Fibroblast of skin of left quadriceps (primary cell): ENCODE results near the gene HTATSF1.

Experiments
- DNase-seq, 2 experiments: peaks; one replicate each; pipeline ENCODE4 v3.0.0-alpha.2; 2013; ENCODE audit warnings: low read depth in 2 of 2

Gene HTATSF1

GRCh38 chrX:136497556-136498052 is at the start of gene HTATSF1:
TSS of gene HTATSF1 (plus strand) at chrX:136497592. CDS start at chrX:136497685, 93 bp downstream.
- DNase-seq, result no peak

DNA sequence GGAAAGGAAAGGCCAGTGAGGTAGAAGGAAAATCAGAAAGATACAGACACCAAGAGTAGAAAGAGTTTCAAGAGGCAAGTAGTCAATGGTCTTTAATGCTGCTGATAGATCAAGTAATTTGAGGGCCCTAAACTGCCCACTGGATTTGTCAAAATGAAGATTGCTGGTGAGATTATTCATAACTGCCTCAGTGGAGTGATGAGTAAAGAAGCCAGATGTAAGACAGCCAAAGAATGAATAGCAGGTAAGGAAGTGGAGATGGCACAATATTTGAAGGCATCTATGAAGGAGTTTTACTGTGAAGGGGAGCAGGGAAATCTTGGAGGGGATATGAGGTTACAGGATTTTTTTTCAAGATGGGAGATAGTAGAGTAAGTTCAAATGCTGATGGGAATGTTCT is 49.4 kb upstream of the HTATSF1 start:
- no peak for DNase-seq

GRCh38 chrX:136450050-136450830 is 47.2 kb upstream of the HTATSF1 start:
- no peak for DNase-seq

DNA sequence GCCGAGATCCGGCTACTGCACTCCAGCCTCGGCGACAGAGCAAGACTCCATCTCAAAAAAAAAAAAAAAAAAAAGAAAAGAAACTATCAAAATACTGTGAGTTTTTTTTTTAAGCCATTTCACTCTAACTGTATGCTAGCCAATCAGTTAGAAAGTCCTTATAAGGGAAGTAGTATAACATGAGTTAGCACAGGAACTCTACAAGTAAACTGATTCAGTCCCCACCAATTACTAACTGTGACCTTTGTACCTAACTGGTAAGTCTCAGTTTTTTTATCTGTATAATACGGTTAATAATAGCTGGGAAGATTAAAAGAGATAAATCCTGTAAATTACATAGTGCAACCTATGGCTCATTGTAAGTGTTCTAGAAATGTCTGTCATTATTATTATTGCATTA is 44.8 kb upstream of the HTATSF1 start:
- DNase-seq, result no peak

DNA sequence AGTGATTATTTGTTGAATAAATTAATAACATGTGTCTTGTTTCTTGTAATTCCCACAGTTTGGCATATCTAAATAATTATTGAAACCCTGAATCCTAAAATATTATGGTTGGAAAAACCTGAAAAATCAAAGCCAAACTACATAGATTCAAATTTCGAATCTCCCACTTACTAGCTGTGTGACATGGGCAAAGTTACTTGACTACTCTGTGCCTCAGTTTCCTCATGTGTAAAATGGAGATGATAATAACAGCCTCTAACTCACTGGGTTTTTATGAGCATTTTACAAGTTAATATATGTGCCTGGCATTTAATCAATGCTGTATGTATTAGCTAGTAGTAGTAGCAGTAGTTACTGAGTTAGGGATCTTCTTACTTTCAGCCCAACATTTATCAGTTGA is 44.3 kb upstream of the HTATSF1 start:
- DNase-seq, result no peak

DNA sequence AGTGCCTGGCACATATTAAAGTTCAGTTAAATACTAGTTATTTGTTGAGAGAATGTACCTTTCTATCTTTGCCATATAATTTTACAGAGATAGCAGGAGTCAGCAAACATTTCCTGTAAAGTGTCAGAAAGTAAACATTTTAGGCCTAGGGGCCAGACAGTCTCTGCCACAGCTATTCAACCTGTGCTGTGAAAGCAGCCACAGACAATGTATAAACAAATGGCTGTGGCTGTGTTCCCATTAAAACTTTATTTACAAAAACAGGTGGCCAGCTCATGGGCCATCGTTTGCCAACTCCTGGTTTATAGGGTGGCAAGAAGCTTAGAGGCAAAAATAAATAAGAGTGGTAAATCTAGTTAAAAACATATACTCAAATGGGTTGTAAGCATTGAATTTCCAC is 43.6 kb upstream of the HTATSF1 start:
- DNase-seq, result no peak

GRCh38 chrX:136456133-136456532 is 41.3 kb upstream of the HTATSF1 start:
- DNase-seq, result no peak

- no peak for DNase-seq
Observed at GRCh38 chrX:136457303-136457917, 40.0 kb upstream of the HTATSF1 start.

DNA sequence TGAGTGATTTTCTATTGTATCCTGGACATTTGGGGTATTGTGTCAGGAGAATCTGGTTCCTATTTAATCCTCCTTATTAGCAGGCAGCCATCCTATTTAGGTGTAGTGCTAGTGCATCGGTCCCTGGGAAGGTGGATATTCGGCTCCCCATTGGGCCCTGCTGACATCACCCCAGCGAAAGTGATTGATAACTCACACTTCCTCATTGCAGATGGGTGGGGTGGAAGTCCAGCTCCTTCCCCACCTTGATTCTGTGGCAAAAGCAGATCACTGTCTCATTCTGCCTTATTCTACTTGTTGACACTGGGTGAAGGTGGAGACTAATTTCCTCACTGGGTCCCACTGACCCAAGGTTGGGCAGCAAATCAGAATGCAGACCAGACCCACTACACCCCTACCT is 32.8 kb upstream of the HTATSF1 start:
- DNase-seq, result no peak

- no peak for DNase-seq
Observed at GRCh38 chrX:136467303-136467702, 30.1 kb upstream of the HTATSF1 start.

DNA sequence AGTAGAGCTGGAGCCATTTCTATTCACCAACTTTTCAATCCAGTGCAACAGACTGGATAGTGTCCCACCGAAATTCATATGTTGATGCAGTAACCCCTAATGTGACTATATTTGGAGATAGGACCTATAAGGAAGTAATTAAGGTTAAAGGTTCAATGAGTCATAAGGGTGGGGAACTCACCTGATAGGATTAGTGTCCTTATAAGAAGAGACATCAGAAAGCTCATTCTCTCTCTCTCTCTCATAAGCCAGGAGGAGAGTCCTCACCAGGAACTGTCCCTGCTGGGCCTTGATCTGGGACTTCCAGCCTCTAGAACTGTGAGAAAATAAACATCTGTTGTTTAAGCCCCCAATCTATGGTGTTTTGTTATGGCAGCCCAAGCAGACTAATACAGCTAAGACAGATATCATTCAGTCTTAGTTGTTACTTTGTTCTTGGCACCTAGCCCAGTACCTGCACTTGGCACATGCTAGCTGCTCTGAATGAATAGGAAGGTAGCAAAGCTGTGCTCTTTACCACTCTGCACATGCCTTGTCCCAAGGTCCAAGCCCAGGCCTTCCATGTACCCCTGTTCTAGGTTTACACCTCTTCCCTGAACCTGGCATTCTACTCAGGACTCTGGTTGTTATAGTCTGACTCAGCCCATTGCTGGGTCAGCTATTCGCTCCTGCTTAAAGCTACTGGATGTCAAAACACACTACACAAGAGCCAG is 28.8 kb upstream of the HTATSF1 start:
- no peak for DNase-seq

DNA sequence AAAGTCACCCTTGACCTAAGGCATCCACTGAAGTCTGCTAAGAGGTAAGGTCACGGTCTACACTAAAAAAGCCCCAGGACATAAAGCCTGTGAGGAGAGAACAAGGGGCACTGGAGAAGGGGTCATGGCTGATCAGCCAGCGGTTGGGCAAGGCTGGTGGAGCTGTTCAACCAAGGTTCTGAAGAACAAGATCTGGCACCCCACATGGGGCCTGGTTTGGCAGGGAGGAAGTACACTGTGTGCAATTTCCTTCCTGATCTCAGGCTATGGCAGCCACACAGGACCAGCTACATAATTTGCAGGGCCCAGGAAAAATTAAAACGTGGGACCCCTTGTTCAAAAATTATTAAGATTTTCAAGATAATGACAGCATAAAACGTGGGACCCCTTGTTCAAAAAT is 23.7 kb upstream of the HTATSF1 start:
- no peak for DNase-seq

DNA sequence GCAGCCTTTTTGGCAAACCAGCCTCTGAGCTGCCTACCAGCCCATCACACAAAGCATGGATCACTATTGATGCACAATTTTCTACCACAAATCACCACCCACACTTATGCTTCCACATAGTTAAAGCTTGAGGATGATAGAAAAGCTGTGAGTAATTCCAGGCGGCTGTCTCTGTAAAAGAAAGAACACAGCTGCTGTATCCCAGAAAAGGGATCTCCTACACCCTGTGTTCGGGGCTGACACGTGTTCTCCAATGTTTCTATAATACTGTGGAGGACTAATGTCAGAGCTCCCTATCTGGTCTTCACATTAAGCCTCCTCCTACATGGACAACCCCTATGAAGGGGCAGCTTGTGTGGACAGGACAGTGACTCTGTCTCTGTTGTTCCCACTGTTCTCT is 22.2 kb upstream of the HTATSF1 start:
- no peak for DNase-seq

DNA sequence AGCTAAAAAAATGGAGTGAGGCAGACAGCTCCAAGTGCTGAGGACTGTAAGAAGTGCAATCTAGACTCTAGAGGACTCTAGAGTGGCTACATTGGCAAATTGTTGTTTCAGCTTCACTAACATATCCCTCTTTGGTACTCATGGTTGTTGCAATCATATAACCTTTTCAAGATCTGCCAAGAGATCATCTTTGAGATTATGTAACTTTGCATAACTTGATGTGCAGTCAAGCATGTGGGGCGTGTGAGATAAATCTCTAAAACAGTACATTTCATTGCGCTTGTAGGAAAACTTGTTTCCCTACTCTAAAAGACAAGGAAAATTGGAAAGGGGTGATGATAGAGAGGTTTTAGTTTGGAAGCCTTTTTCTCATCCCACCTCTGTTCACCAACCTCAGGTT is 20.9 kb upstream of the HTATSF1 start:
- DNase-seq, result no peak

DNA sequence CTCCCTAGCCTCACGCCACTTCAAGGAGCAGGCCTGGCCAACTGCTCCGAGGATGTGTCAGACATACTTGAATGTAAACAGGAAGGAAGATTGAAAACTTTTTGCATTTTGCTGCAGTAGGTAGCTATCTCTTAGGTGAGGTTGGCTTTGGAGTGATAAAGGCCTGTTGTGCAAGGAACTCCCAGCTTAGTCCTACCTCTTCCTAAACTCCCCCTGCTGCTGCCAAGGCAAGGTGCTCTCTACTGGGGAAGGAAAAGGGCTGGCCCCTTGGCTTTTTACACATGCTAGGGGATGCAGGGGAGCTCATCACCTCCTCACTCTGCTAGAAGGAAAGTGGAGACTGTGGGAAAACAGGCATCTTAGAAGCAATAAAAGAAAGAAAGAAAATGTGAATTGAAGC is 20.4 kb upstream of the HTATSF1 start:
- no peak for DNase-seq

DNA sequence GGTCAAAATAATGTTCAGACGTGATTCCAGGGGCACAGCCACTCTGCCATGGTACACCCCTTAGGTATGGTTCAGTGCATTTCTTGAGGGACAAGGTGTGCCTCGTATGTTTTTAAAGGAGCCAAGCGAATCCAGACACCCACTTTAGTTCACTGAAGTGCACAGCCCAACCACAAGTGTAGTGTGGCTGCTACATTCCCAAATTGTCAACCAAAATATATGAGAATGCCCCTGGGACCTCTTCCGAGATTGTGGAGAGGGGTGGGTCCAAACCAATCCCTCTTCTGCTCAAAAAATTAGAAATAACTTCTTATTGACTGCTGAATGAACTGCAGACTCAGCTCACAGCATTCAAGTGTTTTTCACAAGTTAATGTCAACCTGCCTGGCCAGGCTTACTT is 17.0 kb upstream of the HTATSF1 start:
- DNase-seq, result no peak

- DNase-seq, result no peak
Observed at GRCh38 chrX:136487647-136488046, 9.7 kb upstream of the HTATSF1 start, which contains the start of gene BRS3. TSS of gene BRS3 (plus strand) at chrX:136487947. CDS start at chrX:136488115, 168 bp downstream.

GRCh38 chrX:136488706-136489105 is 8.7 kb upstream of the HTATSF1 start:
- DNase-seq, result no peak

- DNase-seq, result no peak
Observed at GRCh38 chrX:136491832-136492231, 5.6 kb upstream of the HTATSF1 start.

DNA sequence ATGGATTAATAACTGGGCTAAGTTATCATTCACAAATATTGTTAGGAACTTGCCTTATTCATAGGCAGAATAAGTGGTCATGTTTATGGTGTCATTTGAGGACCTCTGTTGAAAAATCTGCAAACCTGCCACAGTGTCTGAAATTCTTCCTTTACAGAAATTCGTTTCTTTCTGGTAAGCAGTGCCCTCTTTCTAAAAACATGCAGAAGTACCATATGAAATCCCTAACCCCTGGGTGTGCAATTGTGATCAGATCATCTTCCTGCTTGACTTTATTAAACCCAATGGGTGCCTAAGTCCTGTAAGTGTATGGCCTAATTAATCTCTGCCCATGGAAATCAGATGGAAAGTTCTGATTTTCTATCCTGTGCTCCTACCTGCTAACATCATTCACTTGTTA is 4.4 kb upstream of the HTATSF1 start:
- no peak for DNase-seq

- no peak for DNase-seq
Observed at GRCh38 chrX:136495043-136495442, 2.3 kb upstream of the HTATSF1 start.

DNA sequence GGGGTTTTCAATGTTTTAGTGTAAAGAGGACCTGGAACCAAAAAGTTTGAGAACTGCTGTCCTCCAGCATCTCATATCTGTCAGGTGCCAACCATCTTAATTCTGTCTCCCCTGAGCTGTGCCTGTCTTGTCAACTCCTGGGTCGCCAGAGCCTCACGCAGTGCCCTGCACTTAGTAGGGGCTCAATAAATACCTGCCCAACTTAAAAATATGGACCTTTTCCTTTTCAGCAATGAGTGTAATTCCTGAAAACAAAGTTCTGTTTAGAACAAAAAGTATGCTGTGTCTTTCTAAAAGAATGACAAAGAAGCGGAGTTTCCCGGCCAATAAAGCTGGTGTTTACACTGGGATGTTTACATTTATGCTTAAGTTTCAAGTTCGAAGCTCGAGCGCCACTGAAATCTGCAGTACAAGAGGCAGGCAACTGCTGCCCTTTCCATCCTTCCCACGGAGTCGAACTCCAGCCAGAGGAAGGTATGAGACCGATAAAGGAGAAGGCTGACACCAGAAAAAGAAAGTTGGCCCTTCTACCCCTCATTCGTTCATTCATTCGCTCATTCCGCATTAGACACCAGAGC is 1.1 kb upstream of the HTATSF1 start:
- no peak for DNase-seq
